Transverse colon (tissue), 3 donors: ENCODE data around the gene HDAC1.

Experiments
- CTCF ChIP-seq, 5 experiments: fragments of 200-600 bp in 3 of 5; fragments of 450-650 bp in 2 of 5; sonication (generic) in 3 of 5; IDR thresholded peaks; 1 replicate in 2 of 5; 2 replicates in 3 of 5; pipeline ENCODE4 v1.5.1; 2016 to 2017; ENCODE audit warnings: antibody characterized with exemption in 5 of 5, inconsistent platforms in 3 of 5, mild to moderate bottlenecking in 2 of 5, moderate library complexity in 1 of 5
- EP300 ChIP-seq: sonication (generic); formaldehyde crosslinking; IDR thresholded peaks from one replicate; pipeline ENCODE4 v1.6.1; 2017; ENCODE audit warnings: antibody characterized with exemption, low read depth
- POLR2A ChIP-seq: fragments of 450-650 bp; IDR thresholded peaks from one replicate; pipeline ENCODE4 v1.6.1; 2016; ENCODE audit warnings: antibody characterized with exemption, mild to moderate bottlenecking, moderate library complexity

- TF ChIP-seq POLR2A (no peak), CTCF (IDR thresholded peaks at IDR 0.05) (no peak), EP300 (no peak)
Measured at GRCh38 chr1:32276032-32276782, 15.7 kb upstream of the HDAC1 start.
